GM15510 (cell line): ENCODE results near the gene TRMU.

Experiments used
- POLR2A ChIP-seq: IDR thresholded peaks from 3 replicates; pipeline ENCODE4 v1.6.1; 2011; ENCODE audit warnings: borderline replicate concordance; ENCODE audit not compliant: insufficient read length; ENCODE audit errors: extremely low read depth

TRMU gene

DNA sequence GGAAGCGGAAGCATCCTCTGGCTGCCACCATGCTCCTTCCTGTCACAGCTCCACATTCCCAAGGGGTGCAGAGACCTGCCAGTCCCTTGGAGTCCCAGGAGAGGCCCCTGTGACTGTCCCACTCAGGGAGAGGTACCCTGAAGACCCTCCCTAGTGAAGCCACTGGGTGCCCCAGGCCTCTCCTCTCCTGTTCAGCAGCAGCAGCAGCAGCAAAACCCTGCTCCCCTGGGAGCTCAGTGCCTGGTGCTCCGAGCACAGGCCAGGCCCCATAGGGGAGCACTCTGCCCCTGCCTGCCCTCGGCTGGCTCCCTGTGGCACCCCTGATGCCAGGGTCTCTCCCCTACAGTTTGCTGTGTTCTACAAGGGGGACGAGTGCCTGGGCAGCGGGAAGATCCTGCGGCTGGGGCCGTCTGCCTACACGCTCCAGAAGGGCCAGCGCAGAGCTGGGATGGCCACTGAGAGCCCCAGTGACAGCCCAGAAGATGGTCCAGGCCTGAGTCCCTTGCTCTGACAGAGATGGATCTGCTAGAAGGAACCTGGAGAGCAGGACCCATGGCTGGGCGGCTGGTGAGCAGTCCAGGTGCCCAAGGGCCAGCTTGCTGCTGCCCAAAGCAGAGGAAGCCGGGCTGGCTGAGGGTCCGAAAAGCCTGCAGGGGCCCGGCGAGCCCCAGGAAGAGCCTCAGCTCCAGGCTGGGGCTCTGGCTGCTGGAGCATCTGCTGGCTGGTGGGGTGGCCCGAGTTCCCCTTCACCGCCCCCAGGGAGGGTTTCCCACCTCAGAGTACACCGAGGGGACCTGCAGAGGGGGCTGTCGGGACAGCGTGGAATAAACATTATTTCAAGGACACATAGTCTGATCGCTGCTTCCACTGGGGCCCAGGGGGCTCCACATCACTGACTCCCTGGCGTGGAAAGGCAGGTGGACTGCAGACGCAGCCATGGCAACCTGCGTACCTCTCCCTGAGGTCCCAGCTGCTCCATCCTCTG, 21.3 kb downstream of the TRMU start:
- TF ChIP-seq POLR2A = no peak

- no peak for TF ChIP-seq POLR2A
Observed at GRCh38 chr22:46357711-46358520, 22.4 kb downstream of the TRMU start.

DNA sequence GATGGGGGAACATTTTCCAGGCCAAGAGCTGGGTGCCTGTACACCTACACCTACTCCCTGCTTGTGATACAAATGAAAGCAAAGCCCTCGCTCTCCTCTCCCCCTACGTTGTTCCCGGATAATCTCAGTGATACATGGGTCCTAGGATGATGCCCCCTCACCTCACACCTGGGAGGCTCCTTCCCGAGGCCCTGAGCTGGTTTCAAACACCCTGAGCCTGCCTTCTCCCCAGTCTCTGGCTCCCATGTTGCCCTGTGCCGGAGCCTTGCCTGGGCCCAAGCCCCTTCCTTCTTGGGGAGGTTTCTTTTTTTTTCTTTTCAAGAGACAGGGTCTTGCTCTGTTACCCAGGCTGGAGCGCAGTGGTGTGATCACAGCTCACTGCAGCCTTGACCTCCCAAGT, 23.3 kb downstream of the TRMU start:
- TF ChIP-seq POLR2A = no peak

DNA sequence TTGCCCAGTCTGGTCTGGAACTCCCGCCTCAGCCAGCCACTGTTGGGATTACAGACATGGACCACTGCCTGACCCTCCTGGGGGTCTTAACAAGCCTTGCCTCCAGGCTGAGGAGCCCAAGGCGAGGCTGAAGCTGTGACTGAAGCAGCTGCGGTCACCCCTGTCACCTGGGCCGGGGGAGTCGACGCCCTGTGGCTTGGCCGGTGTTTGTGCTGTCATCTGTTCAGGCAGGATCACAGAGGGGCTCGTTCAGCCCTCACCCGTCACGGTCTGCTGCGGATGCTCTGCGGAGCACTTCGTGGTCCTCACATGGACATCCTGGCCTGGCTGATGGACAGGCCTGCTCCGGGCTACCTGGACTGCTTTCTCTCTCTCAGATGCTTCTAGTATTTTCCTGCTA, 23.8 kb downstream of the TRMU start:
- no peak for TF ChIP-seq POLR2A

DNA sequence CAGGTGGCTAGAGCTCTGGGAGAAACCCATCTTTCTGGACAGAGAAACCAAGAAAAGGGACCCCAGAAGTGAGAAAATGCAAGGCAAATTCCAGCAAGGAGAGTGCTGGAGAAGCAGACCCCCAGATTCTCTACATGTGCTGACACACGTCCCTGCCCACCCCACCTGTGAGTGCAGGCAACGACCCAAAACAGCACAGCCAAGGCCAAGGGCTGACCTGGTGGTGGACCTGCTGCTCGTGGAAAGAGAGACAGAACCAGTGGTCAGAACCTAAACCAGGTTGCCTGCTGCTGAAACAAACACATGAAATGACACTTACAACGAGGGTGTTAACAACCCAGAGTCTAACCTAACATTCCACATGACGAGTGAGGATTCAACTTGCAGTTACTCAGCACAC, 24.6 kb downstream of the TRMU start:
- no peak for TF ChIP-seq POLR2A

DNA sequence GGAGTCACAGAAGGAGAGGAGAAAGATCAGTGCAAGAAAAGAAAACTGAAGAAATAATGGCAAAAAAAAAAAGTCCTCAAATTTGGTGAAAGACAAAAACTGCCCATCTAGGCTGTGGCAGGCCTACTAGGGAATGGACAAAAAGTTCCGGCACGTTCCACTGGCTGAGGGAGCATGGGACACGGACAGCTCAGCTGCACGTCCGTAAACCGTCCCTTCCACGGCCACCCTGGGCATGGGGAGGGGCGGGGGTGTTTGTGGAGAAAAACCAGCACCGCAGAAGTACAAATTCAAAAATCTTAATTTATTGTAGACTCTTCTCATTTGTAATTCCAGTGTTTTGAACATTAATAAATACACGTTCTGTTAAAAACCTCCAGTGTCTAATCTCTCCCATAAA, 25.4 kb downstream of the TRMU start:
- no peak for TF ChIP-seq POLR2A

DNA sequence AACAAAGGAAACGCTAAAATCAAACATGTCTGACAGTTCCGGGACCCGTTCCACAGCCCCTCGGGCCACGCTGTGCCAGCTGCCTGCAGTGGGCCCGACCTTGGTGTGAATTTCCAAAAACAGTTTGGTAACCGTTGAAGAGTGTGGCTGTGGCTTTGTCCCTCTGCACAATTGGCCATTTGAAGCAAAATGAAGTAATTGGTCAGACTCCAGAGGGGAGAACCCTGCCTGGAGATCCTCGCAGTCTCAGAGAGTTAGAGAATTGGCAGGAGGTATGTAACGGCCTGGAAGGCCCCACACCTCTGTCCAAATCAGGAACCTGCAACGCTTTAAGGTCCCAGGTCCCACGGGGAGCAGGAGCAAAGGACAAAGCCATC, 26.3 kb downstream of the TRMU start:
- no peak for TF ChIP-seq POLR2A

DNA sequence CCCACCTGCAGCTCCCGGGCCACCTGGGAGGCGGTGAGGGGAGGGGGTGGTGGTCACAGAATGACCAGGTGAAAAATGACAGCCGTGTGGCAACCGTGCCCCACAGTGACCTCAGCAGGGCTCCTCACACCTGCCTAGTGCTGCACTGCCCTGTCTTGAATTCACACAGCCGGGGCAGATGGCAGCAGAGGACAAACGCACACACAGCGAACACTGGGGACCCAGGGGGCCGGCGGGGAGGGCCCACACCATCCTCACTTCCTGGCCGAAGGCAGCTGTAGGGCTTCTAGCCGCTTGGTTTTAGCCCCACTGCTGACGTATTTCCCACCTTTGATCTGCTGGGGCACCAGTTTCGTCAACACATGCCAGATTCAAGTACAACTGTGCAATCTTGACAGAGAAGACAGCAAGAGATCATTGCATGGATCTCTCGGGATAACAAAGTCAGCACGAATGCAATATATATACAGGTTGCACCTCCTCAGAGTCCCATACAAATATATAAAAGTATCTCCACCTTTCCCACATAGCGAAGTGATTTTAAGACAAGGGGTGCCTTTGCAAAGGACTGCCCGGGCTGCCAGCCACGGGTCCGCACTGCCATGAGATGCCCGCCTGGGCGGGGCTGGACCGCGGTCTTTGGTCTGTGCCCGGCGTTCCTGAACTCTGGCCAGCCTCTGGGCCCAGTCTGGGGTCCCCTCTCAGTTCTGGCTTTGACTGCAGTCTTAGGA, 26.9 kb downstream of the TRMU start:
- TF ChIP-seq POLR2A = no peak

DNA sequence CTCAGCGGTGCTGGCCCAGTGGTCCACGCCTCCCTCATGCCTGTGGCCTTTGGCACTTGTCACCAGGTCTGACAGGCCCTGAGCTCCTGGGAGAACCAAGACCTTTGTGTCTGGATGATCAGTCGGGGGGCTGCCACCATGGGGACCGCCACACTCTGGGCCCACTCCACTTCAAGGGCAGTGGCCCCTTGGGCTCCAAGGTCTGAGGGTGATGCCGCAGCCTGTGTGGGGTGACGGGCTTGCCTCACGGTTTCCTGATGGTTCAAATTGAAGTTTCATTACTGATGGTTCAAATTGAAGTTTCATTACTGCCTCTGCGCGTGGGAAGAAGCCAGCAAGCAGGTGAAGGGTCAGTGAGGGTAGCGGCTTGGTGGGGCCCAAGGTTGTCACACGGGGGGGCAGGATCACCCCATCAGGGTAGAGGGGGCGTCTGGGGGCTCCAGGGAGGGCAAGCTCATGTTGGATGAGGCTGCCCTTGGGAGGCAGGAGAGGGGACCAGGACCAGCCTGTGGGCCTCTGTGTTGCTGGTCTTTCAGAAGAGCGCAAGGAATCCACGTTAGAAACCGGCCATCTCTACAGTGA, 27.5 kb downstream of the TRMU start:
- TF ChIP-seq POLR2A = no peak

DNA sequence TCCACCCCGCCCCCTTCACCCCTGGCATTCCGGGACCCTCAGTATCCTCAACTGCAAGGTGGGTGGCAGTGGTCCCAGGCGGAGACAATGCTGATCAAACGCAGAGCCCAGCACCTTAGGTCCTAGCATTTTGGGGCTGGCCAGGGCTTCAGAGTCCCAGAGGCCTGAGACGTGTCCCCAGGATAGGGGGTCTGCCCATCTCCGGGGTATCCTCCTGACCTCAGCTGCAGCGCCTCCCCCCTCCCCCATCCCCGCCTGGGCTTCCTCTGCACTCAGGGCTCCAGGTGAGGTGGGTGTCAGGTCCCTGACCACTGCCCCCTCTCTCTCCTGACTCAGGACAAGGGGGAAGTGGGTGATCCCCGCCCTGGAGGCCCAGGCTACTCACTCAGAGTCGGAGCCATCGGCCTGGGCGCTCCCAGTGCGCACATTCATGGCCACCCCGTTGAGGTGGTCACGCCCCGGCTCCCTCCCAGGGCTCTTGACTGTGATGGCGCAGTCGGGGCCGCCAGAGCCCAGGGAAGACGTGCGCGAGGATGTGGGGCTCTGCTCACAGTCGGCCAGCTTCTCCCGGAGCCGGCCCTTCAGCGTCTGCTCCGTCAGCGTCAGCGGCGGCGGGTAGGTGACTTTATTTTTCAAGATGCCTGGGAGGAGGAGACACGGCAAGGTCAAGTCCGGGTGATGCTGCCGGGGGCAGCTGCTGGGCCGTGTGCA, 28.3 kb downstream of the TRMU start:
- no peak for TF ChIP-seq POLR2A

DNA sequence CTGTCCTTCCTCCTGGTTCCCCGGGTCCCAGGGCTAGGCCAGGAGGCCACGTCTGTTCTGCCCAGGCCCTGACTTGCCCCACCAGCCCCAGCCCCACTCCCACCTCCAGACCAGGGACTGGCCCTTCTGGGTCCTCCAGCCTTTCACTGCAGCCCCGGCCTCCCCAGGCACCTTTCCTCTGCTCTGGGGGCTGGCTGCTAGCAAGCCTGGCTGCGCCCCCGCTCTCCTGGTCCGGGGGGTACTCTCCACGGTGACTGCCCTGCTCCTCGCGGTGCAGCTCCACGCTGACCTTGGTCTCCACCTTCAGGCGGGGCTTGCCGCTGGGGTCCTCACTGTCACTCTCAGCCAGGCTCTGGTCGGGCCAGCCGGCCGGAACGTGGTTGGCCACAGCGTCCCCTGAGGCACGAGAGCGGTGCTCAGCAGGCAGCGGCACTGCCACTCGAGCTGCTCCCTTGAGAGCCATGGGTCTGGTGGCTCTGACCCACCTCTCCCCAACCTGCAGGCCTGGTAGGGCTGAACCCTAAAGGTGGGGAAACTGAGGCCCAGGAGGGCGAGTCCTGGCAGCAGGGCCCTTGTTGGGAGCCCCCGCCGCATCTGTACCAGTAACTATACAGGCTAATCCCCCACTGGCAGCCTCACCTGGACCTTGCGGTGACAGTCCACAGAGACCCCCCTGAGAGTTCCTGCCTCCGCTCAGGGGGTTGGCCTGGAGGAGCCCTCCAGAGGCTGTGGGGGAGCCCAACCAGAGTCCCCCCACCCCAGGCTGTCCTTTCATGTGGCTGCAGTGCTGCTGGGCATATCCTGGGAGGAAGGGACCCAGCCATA, 29.0 kb downstream of the TRMU start:
- TF ChIP-seq POLR2A = no peak

GRCh38 chr22:46365166-46365624, 29.7 kb downstream of the TRMU start:
- no peak for TF ChIP-seq POLR2A

- no peak for TF ChIP-seq POLR2A
Observed at GRCh38 chr22:46366327-46366731, 30.8 kb downstream of the TRMU start.
